Measurements from ENCODE around the gene PTX4. TPM values are rescaled to one million over a fixed set of nuclear protein-coding genes. Genes with fewer than 3 reads are reported as not detected.

The PTX4 gene
- total RNA-seq, 1 donor from 2014 or later = 2.2 TPM

DNA sequence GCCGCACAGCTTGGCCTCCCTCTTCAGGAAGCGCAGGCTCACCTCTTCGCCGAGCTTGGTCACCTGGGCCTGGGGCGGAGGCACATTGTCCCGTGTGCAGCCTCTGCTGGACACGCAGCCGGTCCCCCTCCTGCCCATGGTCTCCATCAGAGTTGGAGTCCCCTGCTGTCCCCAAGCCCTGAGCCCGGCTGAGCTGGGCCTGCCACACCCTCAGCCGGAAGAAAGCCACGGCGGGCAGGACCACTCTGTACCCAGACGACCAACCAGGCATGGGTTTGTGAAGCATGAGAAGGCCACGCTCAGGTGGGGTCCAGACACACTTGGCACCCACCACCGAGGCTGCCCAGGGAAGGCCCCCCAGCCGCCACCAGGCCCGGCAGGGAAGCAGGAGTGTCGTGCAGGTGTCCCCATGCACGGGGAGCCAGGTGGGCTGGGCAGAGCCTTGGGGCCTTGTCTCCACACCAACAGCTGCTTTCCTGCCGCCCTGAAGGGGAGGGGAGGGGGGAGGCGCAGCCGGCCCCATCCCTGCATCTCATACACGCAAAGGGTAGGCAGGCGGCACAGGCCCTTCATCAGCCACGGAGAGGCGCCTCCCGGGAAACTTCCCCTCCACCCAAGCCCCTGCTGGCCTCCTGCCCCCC, 49.6 kb downstream of the PTX4 start:
- H3K27me3 Mint-ChIP-seq (ENCODE audit: unreplicated experiment) = peaks cover 3% of the 10 kb centered on the region

GRCh38 chr16:1438229-1439057, 50.3 kb downstream of the PTX4 start:
- Mint-ChIP-seq H3K36me3 (ENCODE audit: unreplicated experiment) (no peaks in the 10 kb centered on the region), H3K27ac (ENCODE audit: unreplicated experiment) (no peak overlapping the region), H3K4me3 (ENCODE audit: unreplicated experiment) (no peak overlapping the region)

More for the DNA sequence above, 49.6 kb downstream of the PTX4 start:
- Mint-ChIP-seq H3K4me1 (ENCODE audit: low read depth, unreplicated experiment) (peaks cover 2% of the 10 kb centered on the region), H3K36me3 (ENCODE audit: unreplicated experiment) (no peaks in the 10 kb centered on the region), H3K4me3 (ENCODE audit: unreplicated experiment) (no peak overlapping the region), H3K9me3 (ENCODE audit: unreplicated experiment) (peaks cover 3% of the 10 kb centered on the region), H3K27ac (ENCODE audit: unreplicated experiment) (peak overlapping the region; percentile 48)
- TF ChIP-seq CTCF (IDR thresholded peaks at IDR 0.05; ENCODE audit: partially characterized antibody, unreplicated experiment) = no peak
- peak; percentile 13 for DNase-seq

GRCh38 chr16:1437606-1438005, 51.1 kb downstream of the PTX4 start:
- no peak for TF ChIP-seq CTCF (IDR thresholded peaks at IDR 0.05; ENCODE audit: partially characterized antibody, unreplicated experiment)
- no peak overlapping the region for H3K4me3 Mint-ChIP-seq (ENCODE audit: unreplicated experiment)
- peak; percentile 66 for DNase-seq
- no peak overlapping the region for H3K27ac Mint-ChIP-seq (ENCODE audit: unreplicated experiment)
- H3K4me1 Mint-ChIP-seq (ENCODE audit: low read depth, unreplicated experiment) = peaks cover 2% of the 10 kb centered on the region
- peaks cover 3% of the 10 kb centered on the region for H3K9me3 Mint-ChIP-seq (ENCODE audit: unreplicated experiment)
- H3K36me3 Mint-ChIP-seq (ENCODE audit: unreplicated experiment) = no peaks in the 10 kb centered on the region
- H3K27me3 Mint-ChIP-seq (ENCODE audit: unreplicated experiment) = peaks cover 3% of the 10 kb centered on the region

More at GRCh38 chr16:1438229-1439057, 50.3 kb downstream of the PTX4 start:
- H3K27me3 Mint-ChIP-seq (ENCODE audit: unreplicated experiment) = peaks cover 3% of the 10 kb centered on the region
- TF ChIP-seq CTCF (IDR thresholded peaks at IDR 0.05; ENCODE audit: partially characterized antibody, unreplicated experiment) = no peak
- H3K4me1 Mint-ChIP-seq (ENCODE audit: low read depth, unreplicated experiment) = peaks cover 2% of the 10 kb centered on the region
- DNase-seq = peak; percentile 20
- H3K9me3 Mint-ChIP-seq (ENCODE audit: unreplicated experiment) = peaks cover 3% of the 10 kb centered on the region

DNA sequence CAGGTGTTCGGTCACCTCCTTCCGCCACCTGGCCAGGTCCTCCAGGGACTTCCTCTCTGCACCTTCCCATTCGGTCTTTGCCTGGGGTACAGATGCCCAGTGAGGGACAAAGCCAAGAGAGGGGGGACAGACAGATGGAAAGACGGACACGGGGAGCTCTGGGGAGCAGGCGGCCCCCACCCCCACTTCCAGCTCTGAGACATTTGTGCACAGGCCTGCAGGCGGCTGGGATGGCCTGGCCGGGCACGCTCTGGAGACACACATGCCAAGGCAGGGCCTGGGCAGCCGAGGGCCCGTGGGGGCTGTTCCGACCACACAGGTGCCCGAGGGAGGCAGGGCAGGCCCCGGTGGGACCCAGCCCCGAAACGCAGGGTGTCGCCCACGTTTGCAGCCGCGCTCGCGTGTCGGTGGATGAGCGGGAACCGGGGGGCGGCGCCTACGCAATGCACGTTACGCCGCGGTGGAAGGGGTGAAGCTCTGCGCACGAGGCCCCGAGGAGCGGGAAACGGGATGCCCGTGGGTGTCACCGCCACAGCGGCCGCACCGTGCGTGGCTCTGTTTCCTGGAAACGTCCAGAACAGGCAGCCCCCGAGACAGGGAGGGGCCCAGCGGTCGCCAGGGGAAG, 51.9 kb downstream of the PTX4 start:
- TF ChIP-seq CTCF (IDR thresholded peaks at IDR 0.05; ENCODE audit: partially characterized antibody, unreplicated experiment) = no peak
- Mint-ChIP-seq H3K27ac (ENCODE audit: unreplicated experiment) (no peak overlapping the region), H3K36me3 (ENCODE audit: unreplicated experiment) (no peaks in the 10 kb centered on the region)

More for the DNA sequence above, 51.9 kb downstream of the PTX4 start:
- Mint-ChIP-seq H3K9me3 (ENCODE audit: unreplicated experiment) (peaks cover 3% of the 10 kb centered on the region), H3K4me1 (ENCODE audit: low read depth, unreplicated experiment) (peaks cover 2% of the 10 kb centered on the region), H3K4me3 (ENCODE audit: unreplicated experiment) (no peak overlapping the region), H3K27me3 (ENCODE audit: unreplicated experiment) (peaks cover 3% of the 10 kb centered on the region)
- DNase-seq = peak; percentile 16
